ENCODE data around the gene HSCB.
"Not testable (repeated sequence)": the region's sequence is repeated elsewhere in the genome, so short reads cannot be mapped to it uniquely, and the experiment has no call there.

Gene HSCB

GRCh38 chr22:28741200-28741784 lies 547 bp upstream of the HSCB start:
- DNase-seq = peak in 1 of 2 experiments; percentile 46

GRCh38 chr22:28742562-28742962 lies 723 bp downstream of the HSCB start:
- no peak for DNase-seq

GRCh38 chr22:28743852-28744251 lies 2.0 kb downstream of the HSCB start:
- no peak for DNase-seq

GRCh38 chr22:28750471-28750881 lies 8.6 kb downstream of the HSCB start:
- DNase-seq = no peak

- DNase-seq = not testable (repeated sequence)
Observed at GRCh38 chr22:28754512-28754911, 12.7 kb downstream of the HSCB start.

GRCh38 chr22:28759861-28760560 lies 18.2 kb downstream of the HSCB start:
- DNase-seq = no peak

GRCh38 chr22:28761449-28761755 lies 19.6 kb downstream of the HSCB start:
- DNase-seq = no peak

GRCh38 chr22:28762000-28762399 lies 20.2 kb downstream of the HSCB start:
- not testable (repeated sequence) for DNase-seq

- DNase-seq = no peak
Observed at GRCh38 chr22:28766628-28767027, 24.8 kb downstream of the HSCB start.

GRCh38 chr22:28768701-28769393 lies 27.0 kb downstream of the HSCB start:
- DNase-seq = no peak

GRCh38 chr22:28769394-28770085 lies 27.7 kb downstream of the HSCB start:
- no peak for DNase-seq

- no peak for DNase-seq
Observed at GRCh38 chr22:28771195-28771791, 29.5 kb downstream of the HSCB start.

- peak; percentile 80 to 82 for DNase-seq
Observed at GRCh38 chr22:28772633-28773460, 31.0 kb downstream of the HSCB start, which contains the start of gene CCDC117. Gene CCDC117, plus strand, starts transcription at chr22:28772695. Its CDS starts 155 bp downstream, at chr22:28772850.

GRCh38 chr22:28773461-28773867 lies 31.6 kb downstream of the HSCB start:
- DNase-seq = peak; percentile 24 to 28

- no peak for DNase-seq
Observed at GRCh38 chr22:28774378-28774777, 32.5 kb downstream of the HSCB start.

- no peak for DNase-seq
Observed at GRCh38 chr22:28779833-28780232, 38.0 kb downstream of the HSCB start.

GRCh38 chr22:28780296-28780695 lies 38.5 kb downstream of the HSCB start:
- DNase-seq = no peak

GRCh38 chr22:28783786-28784671 lies 42.2 kb downstream of the HSCB start:
- DNase-seq = no peak

GRCh38 chr22:28788601-28789000 lies 46.8 kb downstream of the HSCB start:
- DNase-seq = no peak

GRCh38 chr22:28791124-28791523 lies 49.3 kb downstream of the HSCB start:
- no peak for DNase-seq

GRCh38 chr22:28791841-28792490 lies 50.1 kb downstream of the HSCB start:
- no peak for DNase-seq

Data from AML-193 (cell line).